LoVo (cell line): ENCODE data around the gene PCED1B.

ENCODE experiments used
- DNase-seq: peaks from one replicate; pipeline ENCODE4 v3.0.0-alpha.2; 2016; ENCODE audit warnings: low spot score

The PCED1B gene

GRCh38 chr12:47067771-47068431 is 11.5 kb upstream of the PCED1B start:
- DNase-seq, result no peak

- DNase-seq, result no peak
Measured at GRCh38 chr12:47068539-47068938, 10.9 kb upstream of the PCED1B start.

- no peak for DNase-seq
Measured at GRCh38 chr12:47070310-47070709, 9.1 kb upstream of the PCED1B start.

- DNase-seq, result peak; percentile 55
Measured at GRCh38 chr12:47071241-47071852, 8.1 kb upstream of the PCED1B start.

- no peak for DNase-seq
Measured at GRCh38 chr12:47073951-47074350, 5.5 kb upstream of the PCED1B start.

GRCh38 chr12:47074757-47075156 is 4.7 kb upstream of the PCED1B start:
- no peak for DNase-seq

- no peak for DNase-seq
Measured at GRCh38 chr12:47075192-47076084, 4.0 kb upstream of the PCED1B start.

GRCh38 chr12:47077206-47078085 is 2.0 kb upstream of the PCED1B start:
- DNase-seq, result no peak

GRCh38 chr12:47078086-47078395 is 1.4 kb upstream of the PCED1B start:
- no peak for DNase-seq

GRCh38 chr12:47078733-47079467 is 521 bp upstream of the PCED1B start:
- DNase-seq, result peak; percentile 34

GRCh38 chr12:47079981-47080724 is 732 bp downstream of the PCED1B start:
- DNase-seq, result peak; percentile 44

GRCh38 chr12:47080725-47081502 is 1.5 kb downstream of the PCED1B start:
- DNase-seq, result peak; percentile 73

GRCh38 chr12:47082283-47082682 is 2.9 kb downstream of the PCED1B start:
- no peak for DNase-seq

GRCh38 chr12:47082796-47083621 is 3.6 kb downstream of the PCED1B start:
- peak; percentile 82 for DNase-seq

- DNase-seq, result no peak
Measured at GRCh38 chr12:47084172-47084571, 4.8 kb downstream of the PCED1B start.

GRCh38 chr12:47085815-47086252 is 6.4 kb downstream of the PCED1B start:
- peak; percentile 72 for DNase-seq

GRCh38 chr12:47087088-47087688 is 7.8 kb downstream of the PCED1B start:
- DNase-seq, result no peak
